ENCODE measurements around the gene PHLPP1.

PHLPP1 gene

GRCh38 chr18:62772860-62773584 is 57.7 kb downstream of the PHLPP1 start:
- no peak for TF ChIP-seq CTCF (conservative IDR thresholded peaks at IDR 0.05; ENCODE audit: low read depth, low read length)
- no peak overlapping the region for H3K4me3 ChIP-seq (ENCODE audit: low read length)
- no peak for DNase-seq (ENCODE audit: low read depth)

GRCh38 chr18:62773691-62774090 is 58.4 kb downstream of the PHLPP1 start:
- no peak overlapping the region for H3K4me3 ChIP-seq (ENCODE audit: low read length)
- no peak for DNase-seq (ENCODE audit: low read depth)
- no peak for TF ChIP-seq CTCF (conservative IDR thresholded peaks at IDR 0.05; ENCODE audit: low read depth, low read length)

GRCh38 chr18:62776024-62776570 is 60.8 kb downstream of the PHLPP1 start:
- no peak for TF ChIP-seq CTCF (conservative IDR thresholded peaks at IDR 0.05; ENCODE audit: low read depth, low read length)
- no peak overlapping the region for H3K4me3 ChIP-seq (ENCODE audit: low read length)
- DNase-seq (ENCODE audit: low read depth), result no peak

GRCh38 chr18:62777814-62778213 is 62.5 kb downstream of the PHLPP1 start:
- no peak for TF ChIP-seq CTCF (conservative IDR thresholded peaks at IDR 0.05; ENCODE audit: low read depth, low read length)
- H3K4me3 ChIP-seq (ENCODE audit: low read length), result no peak overlapping the region
- no peak for DNase-seq (ENCODE audit: low read depth)

GRCh38 chr18:62778976-62779869 is 63.9 kb downstream of the PHLPP1 start:
- DNase-seq (ENCODE audit: low read depth), result no peak
- no peak overlapping the region for H3K4me3 ChIP-seq (ENCODE audit: low read length)
- no peak for TF ChIP-seq CTCF (conservative IDR thresholded peaks at IDR 0.05; ENCODE audit: low read depth, low read length)

- no peak for DNase-seq (ENCODE audit: low read depth)
- TF ChIP-seq CTCF (conservative IDR thresholded peaks at IDR 0.05; ENCODE audit: low read depth, low read length), result no peak
These were observed 65.9 kb downstream of the PHLPP1 start for GRCh38 chr18:62781262-62781661.

More at GRCh38 chr18:62781262-62781661, 65.9 kb downstream of the PHLPP1 start:
- no peak overlapping the region for H3K4me3 ChIP-seq (ENCODE audit: low read length)

All from retinal pigment epithelial cell (primary cell).